Endothelial cell of umbilical vein (primary cell): ENCODE data around the gene LIPG. TPM values are rescaled to one million over a fixed set of nuclear protein-coding genes. Genes with fewer than 3 reads are reported as not detected.

Experiments used
- BruUV-seq: library from RNA; stranded (reverse); fragments of 400-500 nt; replicated peaks from 2 replicates; lab custom pipeline; 2021; lab: Mats Ljungman, UMichigan
- CTCF ChIA-PET: fragments of 300-600, 350-600 bp; sonication (Branson Sonifier 250); formaldehyde crosslinking; loops from one replicate; lab custom pipeline; 2021; ENCODE audit warnings: antibody characterized with exemption, inconsistent platforms; lab: Charles Lee
- POLR2A ChIA-PET: fragments of 300-600, 350-600 bp; sonication (Branson Sonifier 250); formaldehyde crosslinking; loops from one replicate; lab custom pipeline; 2021; ENCODE audit warnings: antibody characterized with exemption, inconsistent platforms; lab: Charles Lee
- DNase-seq: peaks from one replicate; pipeline ENCODE4 v3.0.0-alpha.2; 2011; ENCODE audit warnings: low read depth, low spot score
- FAIRE-seq: peaks from 2 replicates; lab custom pipeline; 2011; peaks lifted over from hg19 to GRCh38; lab: Jason Lieb, UNC
- H2AFZ ChIP-seq: 2 replicates; pipeline ENCODE4 v1.6.0; 2012; ENCODE audit warnings: low read depth, low read length, control low read depth, inconsistent platforms
- H3K27ac ChIP-seq: 2 replicates; pipeline ENCODE4 v1.5.1; 2011; ENCODE audit warnings: low read depth, mild to moderate bottlenecking, control low read depth, low read length, moderate library complexity; ENCODE audit not compliant: insufficient read depth
- H3K27me3 ChIP-seq, 2 experiments: 2 replicates each; pipeline versions ENCODE4 v1.6.0 to v1.6.1; 2011; ENCODE audit warnings: low read length in 2 of 2, mixed read lengths in 1 of 2; ENCODE audit not compliant: control insufficient read depth in 2 of 2, insufficient read depth in 2 of 2
- H3K36me3 ChIP-seq, 2 experiments: 2 replicates in 1 of 2; 3 replicates in 1 of 2; pipeline ENCODE4 v1.5.1; 2011; ENCODE audit warnings: low read length in 2 of 2, mild to moderate bottlenecking in 1 of 2, moderate library complexity in 1 of 2; ENCODE audit not compliant: control insufficient read depth in 2 of 2, insufficient read depth in 2 of 2; ENCODE audit errors: extremely low read depth in 1 of 2
- H3K4me1 ChIP-seq: 3 replicates; pipeline ENCODE4 v1.5.1; 2011; ENCODE audit warnings: mild to moderate bottlenecking, low read length; ENCODE audit not compliant: control insufficient read depth, insufficient read depth; ENCODE audit errors: extremely low read depth
- H3K4me2 ChIP-seq: 2 replicates; pipeline ENCODE4 v1.6.1; 2011; ENCODE audit warnings: low read length, control low read depth, mixed read lengths; ENCODE audit not compliant: insufficient read depth
- H3K4me3 ChIP-seq, 3 experiments: fragments of 200-600 bp in 1 of 3; sonication (generic), shearing (Covaris generic) in 1 of 3; replicated peaks in 1 of 3; 2 replicates each; pipeline ENCODE4 v1.5.1; 2011 to 2016; ENCODE audit warnings: control low read depth in 3 of 3, low read length in 3 of 3, mild to moderate bottlenecking in 2 of 3, inconsistent platforms in 1 of 3, low read depth in 1 of 3, moderate library complexity in 1 of 3; ENCODE audit not compliant: insufficient read depth in 1 of 3
- H3K79me2 ChIP-seq: 2 replicates; pipeline ENCODE4 v1.6.0; 2012; ENCODE audit warnings: low read length, inconsistent platforms; ENCODE audit not compliant: control insufficient read depth, insufficient read depth
- H3K9ac ChIP-seq: replicated peaks from 2 replicates; pipeline ENCODE3; 2011; ENCODE audit warnings: low read length, control low read depth; ENCODE audit not compliant: insufficient read depth; ENCODE audit errors: extremely low read depth
- H3K9me1 ChIP-seq: replicated peaks from 3 replicates; pipeline ENCODE4 v1.6.0; 2011; ENCODE audit warnings: mild to moderate bottlenecking, low read length; ENCODE audit not compliant: control insufficient read depth, insufficient read depth; ENCODE audit errors: extremely low read depth
- H3K9me3 ChIP-seq: replicated peaks from 2 replicates; pipeline ENCODE4 v1.5.1; 2012; ENCODE audit warnings: low read length, inconsistent platforms; ENCODE audit not compliant: control insufficient read depth, insufficient read depth
- H4K20me1 ChIP-seq: replicated peaks from 2 replicates; pipeline ENCODE3; 2011; ENCODE audit warnings: mild to moderate bottlenecking, low read length; ENCODE audit not compliant: control insufficient read depth, insufficient read depth; ENCODE audit errors: extremely low read depth
- EZH2 ChIP-seq: IDR thresholded peaks from 2 replicates; pipeline ENCODE4 v1.6.1; 2012; ENCODE audit warnings: borderline replicate concordance, low read depth, mild to moderate bottlenecking, moderate library complexity, low read length, inconsistent platforms; ENCODE audit not compliant: severe bottlenecking
- FOS ChIP-seq: IDR thresholded peaks from 2 replicates; pipeline ENCODE4 v1.6.1; 2011; ENCODE audit warnings: mild to moderate bottlenecking, low read length, moderate library complexity, borderline replicate concordance; ENCODE audit not compliant: insufficient read depth
- GATA2 ChIP-seq: IDR thresholded peaks from 2 replicates; pipeline ENCODE4 v1.7.0; 2011; ENCODE audit warnings: low read depth, mild to moderate bottlenecking, moderate library complexity, mixed read lengths, low read length; ENCODE audit not compliant: insufficient read length, insufficient read depth
- JUN ChIP-seq: IDR thresholded peaks from 2 replicates; pipeline ENCODE4 v1.6.1; 2011; ENCODE audit warnings: borderline replicate concordance, low read depth; ENCODE audit not compliant: insufficient read length, insufficient read depth
- MYC ChIP-seq: IDR thresholded peaks from one replicate; pipeline ENCODE4 v1.6.1; 2011; ENCODE audit warnings: mild to moderate bottlenecking, low read depth, low read length
- POLR2A ChIP-seq: IDR thresholded peaks from 2 replicates; pipeline ENCODE4 v1.6.1; 2012; ENCODE audit warnings: low read depth, mild to moderate bottlenecking, control low read depth, low read length
- POLR2AphosphoS5 ChIP-seq: IDR thresholded peaks from 2 replicates; pipeline ENCODE4 v1.6.1; 2012; ENCODE audit warnings: low read depth, mild to moderate bottlenecking, control low read depth, low read length, moderate library complexity; ENCODE audit not compliant: insufficient read depth
- dilution Hi-C: fragments of 300-500 bp; cut with MboI; formaldehyde crosslinking; loops from one replicate; pipeline ENCODE4 v1.15.0; 2019; ENCODE audit warnings: low sequenced_read_pairs; ENCODE audit not compliant: extremely low pct_ligation_motif_present
- intact Hi-C: fragments of 100-400 bp; cut with micrococcal nuclease; formaldehyde crosslinking; loops from one replicate; pipeline ENCODE4 v1.10.0; 2022
- polyA plus RNA-seq, 4 experiments: library from polyadenylated mRNA; depleted of rRNA in 3 of 4; stranded (reverse) in 3 of 4; unstranded in 1 of 4; fragments of >200 nt; gene quantifications; 2 replicates each; pipeline versions ENCODE4 v1.2.1 to v1.2.3, GENCODE V29; 2011 to 2012; ENCODE audit warnings: missing spikeins in 1 of 4
- total RNA-seq: library from RNA; stranded (reverse); gene quantifications from 2 replicates; pipeline ENCODE4 v1.2.3, GENCODE V29; 2021
- TF ChIP-seq, protein P1 (sequence below), 2 donors: IDR thresholded peaks; 1 replicate in 1 of 2; 2 replicates in 1 of 2; pipeline ENCODE4 v1.5.1; 2011; ENCODE audit warnings: low read length in 2 of 2, mild to moderate bottlenecking in 2 of 2, moderate library complexity in 2 of 2, control low read depth in 1 of 2, inconsistent platforms in 1 of 2, low read depth in 1 of 2; ENCODE audit not compliant: insufficient read depth in 1 of 2; ENCODE audit errors: extremely low read depth in 1 of 2
- TF ChIP-seq, protein P2 (sequence below): IDR thresholded peaks from 2 replicates; pipeline ENCODE4 v1.6.1; 2011; ENCODE audit not compliant: insufficient read depth, insufficient read length

LIPG gene
- total and polyA plus RNA-seq, 2 donors (not counting 3 experiments of a cell fraction or from before 2014, with no cell fraction given) = 80.6 to 86.3 TPM

DNA sequence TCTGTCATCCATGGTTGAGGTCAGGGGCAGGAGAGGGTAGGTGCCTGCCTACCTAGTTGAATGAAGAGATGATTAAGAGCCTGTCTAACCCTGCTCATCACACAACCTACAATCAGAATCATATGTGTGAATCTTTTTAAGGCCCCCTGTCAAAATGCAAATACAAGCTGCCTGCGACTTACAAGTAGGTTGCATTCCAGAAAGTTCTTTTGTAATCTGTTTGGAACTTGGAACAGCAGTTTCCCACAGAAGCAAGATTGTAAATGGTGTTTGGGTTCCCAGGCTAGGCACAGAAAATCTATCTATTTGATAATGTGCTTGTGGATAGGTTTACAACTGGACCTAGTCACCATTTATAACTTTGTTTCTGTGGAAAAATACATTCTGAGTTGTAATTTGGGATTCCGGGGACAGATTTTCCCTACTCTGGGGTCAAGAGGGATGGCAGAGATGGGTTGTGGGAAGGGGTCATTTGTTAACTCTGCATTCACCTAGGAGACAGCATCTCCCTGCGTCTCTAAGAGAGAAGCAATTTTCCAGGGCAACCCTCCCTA lies 4.4 kb downstream of the LIPG start:
- H2AFZ ChIP-seq = no peak overlapping the region
- intact Hi-C loops (no loop called here), dilution Hi-C loops (no loop called here)
- no peak for TF ChIP-seq FOS
- TF ChIP-seq POLR2AphosphoS5 = no peak
- no peak for TF ChIP-seq JUN
- no peak for TF ChIP-seq MYC
- no peak for TF ChIP-seq POLR2A
- TF ChIP-seq, protein P1, sequence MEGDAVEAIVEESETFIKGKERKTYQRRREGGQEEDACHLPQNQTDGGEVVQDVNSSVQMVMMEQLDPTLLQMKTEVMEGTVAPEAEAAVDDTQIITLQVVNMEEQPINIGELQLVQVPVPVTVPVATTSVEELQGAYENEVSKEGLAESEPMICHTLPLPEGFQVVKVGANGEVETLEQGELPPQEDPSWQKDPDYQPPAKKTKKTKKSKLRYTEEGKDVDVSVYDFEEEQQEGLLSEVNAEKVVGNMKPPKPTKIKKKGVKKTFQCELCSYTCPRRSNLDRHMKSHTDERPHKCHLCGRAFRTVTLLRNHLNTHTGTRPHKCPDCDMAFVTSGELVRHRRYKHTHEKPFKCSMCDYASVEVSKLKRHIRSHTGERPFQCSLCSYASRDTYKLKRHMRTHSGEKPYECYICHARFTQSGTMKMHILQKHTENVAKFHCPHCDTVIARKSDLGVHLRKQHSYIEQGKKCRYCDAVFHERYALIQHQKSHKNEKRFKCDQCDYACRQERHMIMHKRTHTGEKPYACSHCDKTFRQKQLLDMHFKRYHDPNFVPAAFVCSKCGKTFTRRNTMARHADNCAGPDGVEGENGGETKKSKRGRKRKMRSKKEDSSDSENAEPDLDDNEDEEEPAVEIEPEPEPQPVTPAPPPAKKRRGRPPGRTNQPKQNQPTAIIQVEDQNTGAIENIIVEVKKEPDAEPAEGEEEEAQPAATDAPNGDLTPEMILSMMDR (IDR thresholded peaks at IDR 0.05; ENCODE audit: extremely low read depth in 1 of 2, insufficient read depth in 1 of 2, low read depth in 1 of 2, low read length in 2 of 2) = no peak
- no peak for TF ChIP-seq EZH2
- TF ChIP-seq, protein P2, sequence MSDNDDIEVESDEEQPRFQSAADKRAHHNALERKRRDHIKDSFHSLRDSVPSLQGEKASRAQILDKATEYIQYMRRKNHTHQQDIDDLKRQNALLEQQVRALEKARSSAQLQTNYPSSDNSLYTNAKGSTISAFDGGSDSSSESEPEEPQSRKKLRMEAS = no peak
- TF ChIP-seq GATA2 = no peak
- no peaks in the 10 kb centered on the region for H3K9me1 ChIP-seq
- no peaks in the 10 kb centered on the region for H3K9me3 ChIP-seq
- H3K79me2 ChIP-seq = peaks cover 59% of the 10 kb centered on the region
- H3K36me3 ChIP-seq = peaks cover 5 to 23% of the 10 kb centered on the region in 2 experiments
- ChIA-PET CTCF (interaction anchor here (0.9 to 1.2 kb wide), 4 partner anchors 101 to 292 kb away, joined by 3 to 5 read pairs (median 4); no protein-coding TSS in a partner anchor), POLR2A (no interaction called here)
- H3K4me2 ChIP-seq = no peak overlapping the region
- no TSS peak for BruUV-seq
- no peaks in the 10 kb centered on the region for H3K27me3 ChIP-seq
- DNase-seq (no peak), FAIRE-seq (no peak)
- no peak overlapping the region for H3K9ac ChIP-seq
- H3K4me1 ChIP-seq = peaks cover 37% of the 10 kb centered on the region
- no peak overlapping the region for H3K4me3 ChIP-seq
- H3K27ac ChIP-seq = no peak overlapping the region
- no peaks in the 10 kb centered on the region for H4K20me1 ChIP-seq
